Lower leg skin (tissue), 3 donors: ENCODE results near the gene RPL6.

Experiments
- CTCF ChIP-seq, 3 donors: fragments of 450-650 bp; IDR thresholded peaks; one replicate each; pipeline ENCODE4 v1.5.1; 2016; ENCODE audit warnings: antibody characterized with exemption in 3 of 3, mild to moderate bottlenecking in 3 of 3, moderate library complexity in 2 of 3
- POLR2A ChIP-seq, 2 donors: fragments of 450-650 bp; IDR thresholded peaks; one replicate each; pipeline ENCODE4 v1.6.1; 2016 to 2017; ENCODE audit warnings: antibody characterized with exemption in 2 of 2, mild to moderate bottlenecking in 1 of 2, moderate library complexity in 1 of 2

DNA sequence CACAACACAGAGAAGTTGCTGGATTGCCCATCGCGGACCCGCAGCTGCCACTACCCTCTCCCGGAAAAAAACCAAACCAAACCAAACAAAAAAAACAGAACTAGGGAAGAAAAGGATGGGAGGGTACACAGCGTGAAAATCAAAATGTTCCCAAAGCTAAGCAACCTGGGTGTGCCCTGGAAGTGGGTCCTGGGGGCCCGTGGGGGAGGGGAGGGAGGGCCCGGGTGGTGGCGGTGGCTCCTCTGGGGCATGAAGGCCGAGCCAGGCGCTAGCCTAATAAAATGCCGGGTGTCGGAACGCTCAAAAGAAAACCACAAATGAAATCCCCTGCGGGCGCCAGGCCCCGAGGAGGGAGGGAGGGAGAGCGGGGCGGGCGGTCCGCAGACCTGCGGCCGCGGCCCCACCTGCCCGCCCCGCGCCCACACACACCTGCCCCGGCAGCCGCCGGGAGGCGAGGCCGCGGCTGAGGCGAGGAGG lies 28.0 kb downstream of the RPL6 start:
- no peak for TF ChIP-seq POLR2A (IDR thresholded peaks at IDR 0.05)
- TF ChIP-seq CTCF (IDR thresholded peaks at IDR 0.05) = no peak
